GM19043 (cell line): ENCODE measurements around the gene RBM25.
"Not testable (repeated sequence)": the region's sequence is repeated elsewhere in the genome, so short reads cannot be mapped to it uniquely, and the experiment has no call there.

ENCODE experiments used
- ATAC-seq: cut with Tn5 transposase; IDR thresholded peaks from one replicate; pipeline ENCODE4 v1.9.1; 2021; ENCODE audit warnings: low read depth; ENCODE audit not compliant: unreplicated experiment

The RBM25 gene

GRCh38 chr14:73058224-73058921 lies at the start of gene RBM25:
Gene RBM25 (plus strand): TSS chr14:73058534. CDS start chr14:73071642, 13,108 bp downstream.
- peak; percentile 92 for ATAC-seq

DNA sequence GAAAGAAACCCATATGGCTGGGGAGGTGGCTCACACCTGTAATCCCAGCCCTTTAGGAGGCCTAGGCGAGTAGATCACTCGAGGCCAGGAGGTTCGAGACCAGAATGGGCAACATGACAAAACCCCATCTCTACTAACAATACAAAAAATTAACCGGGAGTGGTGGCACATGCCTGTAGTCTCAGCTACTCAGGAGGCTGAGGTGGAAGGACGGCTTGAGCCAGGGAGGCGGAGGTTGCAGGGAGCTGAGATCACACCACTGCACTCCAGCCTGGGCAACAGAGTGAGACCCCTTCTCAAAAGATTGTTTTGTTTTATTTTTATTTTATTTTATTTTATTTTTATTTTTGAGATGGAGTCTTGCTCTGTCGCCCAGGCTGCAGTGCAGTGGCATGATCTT lies 47.1 kb upstream of the RBM25 start:
- not testable (repeated sequence) for ATAC-seq

DNA sequence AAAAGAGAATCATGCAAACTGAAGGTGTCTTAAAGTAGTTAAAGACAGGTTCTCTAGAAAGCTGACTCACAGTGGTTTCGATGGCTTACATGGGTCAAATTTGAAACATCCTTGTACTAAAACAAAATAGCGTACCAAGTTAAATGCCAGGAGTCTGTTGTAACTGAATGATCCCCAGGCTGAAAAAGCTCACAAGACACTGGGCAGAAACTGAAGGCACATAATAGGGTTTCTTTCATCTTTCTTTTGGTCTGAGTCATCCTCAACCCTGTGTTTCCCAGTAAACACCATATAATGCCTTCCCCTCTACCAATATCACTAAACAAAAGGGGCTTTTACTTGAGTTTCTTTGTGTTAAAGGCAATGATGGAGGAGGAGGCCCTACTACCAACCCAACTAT lies 44.2 kb upstream of the RBM25 start:
- ATAC-seq = peak; percentile 87

- not testable (repeated sequence) for ATAC-seq
These were observed 42.8 kb upstream of the RBM25 start for GRCh38 chr14:73015552-73015951.

DNA sequence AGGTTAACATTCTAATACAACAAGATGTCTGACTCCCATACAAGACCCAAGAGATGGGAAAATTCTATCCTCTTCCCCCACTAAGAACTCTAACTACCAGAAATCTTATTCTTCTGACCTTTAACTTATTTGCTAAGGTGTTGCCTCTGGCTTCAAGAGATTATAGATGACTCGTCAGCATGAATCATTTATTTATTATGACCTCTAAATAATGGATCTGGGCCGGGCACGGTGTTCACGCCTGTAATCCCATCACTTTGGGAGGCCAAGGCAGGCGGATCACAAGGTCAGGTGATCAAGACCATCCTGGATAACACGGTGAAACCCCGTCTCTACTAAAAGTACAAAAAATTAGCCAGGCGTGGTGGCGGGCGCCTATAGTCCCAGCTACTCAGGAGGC lies 42.3 kb upstream of the RBM25 start:
- not testable (repeated sequence) for ATAC-seq

DNA sequence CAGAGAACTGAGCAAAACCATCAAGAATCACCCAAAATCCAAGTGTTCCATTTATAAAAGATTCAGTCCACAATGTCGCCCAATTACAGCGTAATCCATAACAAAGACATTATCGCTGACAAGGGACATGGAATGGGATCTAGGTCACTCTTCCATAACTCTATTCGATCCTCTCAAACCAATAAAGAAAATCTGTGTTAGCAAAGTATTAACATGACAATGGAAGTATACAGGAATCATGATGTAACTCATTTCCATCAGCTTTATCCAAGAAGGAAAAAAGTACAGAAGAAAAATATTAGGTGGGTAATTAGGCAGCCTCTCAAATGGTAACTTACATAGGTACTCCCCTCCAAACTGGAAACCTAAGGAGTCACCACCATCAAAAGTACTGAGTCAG lies 36.3 kb upstream of the RBM25 start:
- ATAC-seq = no peak

DNA sequence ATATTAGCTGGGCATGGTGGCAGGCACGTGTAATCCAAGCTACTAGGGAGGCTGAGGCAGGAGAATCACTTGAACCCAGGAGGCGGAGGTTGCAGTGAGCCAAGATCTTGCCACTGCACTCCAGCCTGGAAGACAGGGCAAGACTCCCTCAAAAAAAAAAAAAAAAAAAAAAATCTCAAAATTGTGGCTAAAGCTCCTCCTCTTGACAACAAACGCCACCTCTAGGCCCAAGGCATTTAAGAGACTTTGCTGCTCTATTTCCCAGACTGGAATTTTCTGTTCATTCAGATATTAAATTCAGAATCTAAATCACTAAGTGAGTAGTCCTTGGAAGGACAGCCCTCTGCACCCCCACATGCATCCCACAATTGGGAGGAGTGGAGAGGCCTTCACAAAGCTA lies 32.8 kb upstream of the RBM25 start:
- ATAC-seq = no peak

DNA sequence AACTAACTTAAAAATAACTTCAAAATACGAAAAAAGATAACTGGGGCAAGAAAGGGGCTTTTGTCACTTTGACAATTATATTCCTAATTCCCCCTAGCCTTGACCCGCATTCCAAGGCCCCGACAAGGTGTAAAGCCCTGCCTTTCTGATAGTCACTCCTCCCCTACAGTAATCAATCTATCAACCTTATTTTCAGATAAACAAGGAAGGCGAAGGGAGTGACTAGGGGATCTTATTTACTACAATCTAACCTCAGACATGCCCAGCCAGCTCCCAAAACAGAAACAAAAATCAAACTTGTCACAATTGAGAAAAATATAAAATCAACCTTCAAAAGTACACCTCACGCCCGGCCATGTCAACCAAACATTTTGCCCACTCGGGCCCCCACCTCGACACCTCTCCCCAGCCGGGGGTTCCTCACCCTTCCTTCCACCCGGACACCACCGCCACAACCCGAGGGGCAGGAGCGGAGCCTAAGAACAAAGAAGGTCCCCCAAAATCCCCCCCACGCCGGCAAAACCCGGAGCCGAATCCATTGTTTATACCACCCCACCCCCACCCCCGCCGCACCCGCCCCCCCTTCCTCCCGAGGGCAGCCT lies 32.0 kb upstream of the RBM25 start:
- ATAC-seq = no peak

DNA sequence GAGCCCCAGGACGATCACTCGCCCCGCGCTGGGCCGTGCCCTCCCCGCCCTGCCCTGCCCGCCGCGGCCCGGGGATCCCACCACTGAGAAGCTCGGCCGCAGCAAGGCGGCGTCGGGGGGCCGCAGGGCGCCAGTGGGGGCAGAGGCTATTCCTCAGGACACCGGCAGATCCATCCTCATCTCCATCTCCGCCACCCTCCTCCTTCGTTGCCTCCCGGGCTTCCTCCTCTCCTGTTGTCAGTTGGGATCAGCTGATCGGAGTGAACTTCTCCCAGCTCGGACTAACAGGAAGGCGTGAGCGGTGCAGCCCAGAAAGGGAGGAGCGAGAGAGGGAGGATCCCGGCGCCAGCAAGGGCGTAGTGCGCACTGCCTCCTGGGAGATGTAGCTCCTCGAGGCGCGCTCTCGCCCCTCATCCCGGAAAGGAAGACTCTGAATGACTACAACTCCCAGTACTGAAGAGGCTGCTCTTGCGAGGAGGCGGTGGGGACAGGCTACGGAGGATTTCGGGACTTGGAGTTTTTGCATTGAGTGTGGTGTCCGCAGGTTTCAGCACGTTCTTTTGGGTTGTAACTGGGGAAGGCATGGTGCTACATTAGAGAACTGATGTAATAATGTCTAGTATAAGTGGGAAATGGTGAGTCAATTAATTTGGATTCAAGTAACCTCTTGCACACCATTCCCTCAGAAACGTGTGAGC lies 31.3 kb upstream of the RBM25 start, which contains the start of gene ZFYVE1:
Gene ZFYVE1 (minus strand): TSS at position 262 of the 698 bp plus-strand sequence. CDS start 2,598 bp downstream, outside the sequence.
- ATAC-seq = peak; percentile 96

GRCh38 chr14:73027546-73027945 lies 30.8 kb upstream of the RBM25 start:
- ATAC-seq = no peak

DNA sequence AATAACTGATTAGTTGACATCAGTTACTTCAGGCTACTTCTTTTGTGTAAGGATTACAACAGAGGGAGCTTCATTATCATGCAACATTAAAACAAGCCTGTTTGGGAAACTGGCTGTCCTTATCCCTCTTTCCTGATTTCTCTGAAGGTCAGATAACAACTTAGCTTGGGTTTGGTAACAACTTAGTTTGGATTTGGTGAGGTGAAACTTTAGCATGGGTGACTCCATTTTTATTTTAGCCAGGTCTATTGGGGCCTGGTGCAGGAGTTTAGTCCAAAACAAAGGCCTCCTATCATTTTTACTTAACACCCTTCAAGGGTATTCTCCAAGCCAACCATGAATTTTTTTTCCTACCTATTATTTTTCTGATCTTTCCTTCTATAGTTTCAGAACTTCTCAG lies 30.4 kb upstream of the RBM25 start:
- ATAC-seq = no peak

DNA sequence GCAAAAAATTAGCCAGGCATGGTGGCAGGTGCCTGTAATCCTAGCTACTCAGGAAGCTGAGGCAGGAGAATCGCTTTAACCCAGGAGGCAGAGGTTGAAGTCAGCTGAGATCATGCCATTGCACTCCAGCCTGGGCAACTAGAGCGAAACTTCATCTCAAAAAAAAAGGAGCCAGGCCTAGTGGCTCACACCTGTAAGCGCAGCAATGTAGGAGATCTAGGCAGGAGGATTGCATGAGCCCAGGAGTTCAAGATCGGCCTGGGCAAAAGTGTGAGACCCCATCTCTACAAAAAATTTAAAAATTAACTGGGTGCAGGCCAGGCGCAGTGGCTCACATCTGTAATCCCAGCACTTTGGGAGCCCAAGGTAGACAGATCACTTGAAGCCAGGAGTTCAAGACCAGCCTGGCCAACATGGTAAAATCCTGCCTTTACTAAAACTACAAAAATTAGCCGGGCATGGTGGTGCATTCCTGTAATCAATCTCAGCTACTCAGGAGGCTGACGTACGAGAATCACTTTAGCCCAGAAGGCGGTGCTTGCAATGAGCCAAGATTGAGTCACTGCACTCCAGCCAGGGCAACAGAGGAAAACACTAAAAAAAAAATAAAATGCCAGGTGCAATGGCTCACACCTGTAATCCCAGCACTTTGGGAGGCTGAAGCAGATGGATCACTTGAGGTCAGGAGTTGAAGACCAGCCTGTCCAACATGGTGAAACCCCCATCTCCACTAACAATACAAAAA lies 21.5 kb upstream of the RBM25 start:
- not testable (repeated sequence) for ATAC-seq

- no peak for ATAC-seq
These were observed 10.5 kb upstream of the RBM25 start for GRCh38 chr14:73047808-73048207.

GRCh38 chr14:73049428-73049827 lies 8.9 kb upstream of the RBM25 start:
- no peak for ATAC-seq

GRCh38 chr14:73055251-73055650 lies 3.1 kb upstream of the RBM25 start:
- ATAC-seq = no peak

- ATAC-seq = no peak
These were observed 450 bp upstream of the RBM25 start for GRCh38 chr14:73057944-73058223.

DNA sequence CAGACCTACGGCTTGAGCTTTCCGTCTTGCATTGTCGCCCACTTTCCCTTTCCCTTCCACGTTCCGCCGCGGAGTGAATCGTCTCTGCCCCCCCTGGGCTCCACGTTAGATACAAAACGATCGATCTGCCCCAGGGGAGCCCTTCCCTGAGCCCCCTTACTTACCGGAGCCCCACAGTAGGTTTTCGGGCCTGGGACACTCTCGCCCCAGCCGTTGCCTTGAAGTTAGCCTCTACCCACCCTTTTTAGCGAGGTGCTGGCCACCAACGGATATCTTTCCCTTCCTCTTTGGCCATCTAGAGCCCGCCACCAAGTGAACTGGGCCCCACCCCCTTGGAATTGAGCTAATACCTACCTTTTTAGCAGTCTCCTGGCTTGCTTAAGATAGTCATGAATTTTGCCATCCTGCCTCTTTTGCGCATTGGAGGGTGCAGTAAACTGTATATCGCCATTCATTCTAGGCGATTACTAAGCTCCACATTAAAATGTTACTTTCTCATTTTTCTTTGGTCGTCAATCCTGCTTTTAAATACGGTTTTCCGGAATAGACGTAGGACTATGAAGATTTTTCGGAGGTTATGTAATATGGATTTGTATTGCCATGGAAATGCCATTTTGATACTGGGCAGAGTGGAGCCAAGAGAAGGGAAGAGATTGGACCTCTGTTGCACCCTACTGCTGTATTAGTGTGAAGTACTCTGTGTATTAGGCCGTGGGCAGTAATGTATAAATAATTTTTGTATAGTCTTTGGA lies 764 bp downstream of the RBM25 start:
- ATAC-seq = no peak

DNA sequence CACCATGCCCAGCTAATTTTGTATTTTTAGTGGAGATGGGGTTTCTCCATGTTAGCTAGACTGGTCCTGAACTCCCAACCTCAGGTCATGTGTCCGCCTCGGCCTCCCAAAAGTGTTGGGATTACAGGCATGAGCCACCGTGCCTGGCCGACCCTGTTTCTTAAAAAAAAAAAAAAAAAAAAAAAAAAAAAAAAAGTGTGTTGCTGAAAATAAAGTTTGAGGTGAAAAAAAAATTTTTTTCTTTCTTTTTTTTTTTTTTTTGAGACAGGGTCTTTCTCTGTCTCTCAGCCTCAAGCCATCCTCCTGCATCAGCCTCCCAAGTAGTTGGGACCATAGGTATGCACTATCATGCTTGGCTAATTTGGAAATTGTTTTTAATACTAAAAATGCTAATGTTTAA lies 11.3 kb downstream of the RBM25 start:
- ATAC-seq = no peak

- no peak for ATAC-seq
These were observed 32.7 kb downstream of the RBM25 start for GRCh38 chr14:73091044-73091443.

- no peak for ATAC-seq
These were observed 39.1 kb downstream of the RBM25 start for GRCh38 chr14:73097421-73097820.
